DND-41 (cell line): Measurements from ENCODE around the gene ZFYVE1.

ENCODE experiments used
- ATAC-seq: fragments of 200-7000 bp; cut with Tn5 transposase; 3 replicates; pipeline ENCODE4 v1.9.1; 2021; ENCODE audit warnings: low read depth; ENCODE audit not compliant: insufficient read depth
- DNase-seq: peaks from one replicate; pipeline ENCODE4 v3.0.0-alpha.2; 2020
- H2AFZ ChIP-seq: 2 replicates; pipeline ENCODE4 v1.6.0; 2012; ENCODE audit warnings: low read depth, low read length
- H3K27ac ChIP-seq: 2 replicates; pipeline ENCODE4 v1.5.1; 2012; ENCODE audit warnings: low read length, inconsistent platforms
- H3K27me3 ChIP-seq: fragments of 200-600 bp; sonication (generic); 2 replicates; pipeline ENCODE4 v1.6.0; 2012; ENCODE audit warnings: low read length, mild to moderate bottlenecking, inconsistent platforms; ENCODE audit not compliant: insufficient read depth, poor library complexity
- H3K36me3 ChIP-seq: 2 replicates; pipeline ENCODE4 v1.5.1; 2012; ENCODE audit warnings: low read length, inconsistent platforms; ENCODE audit not compliant: insufficient read depth
- H3K4me1 ChIP-seq: 2 replicates; pipeline ENCODE4 v1.5.1; 2012; ENCODE audit warnings: mild to moderate bottlenecking, low read length; ENCODE audit not compliant: insufficient read depth
- H3K4me2 ChIP-seq: 2 replicates; pipeline ENCODE4 v1.6.0; 2012; ENCODE audit warnings: mild to moderate bottlenecking, moderate library complexity, low read length, inconsistent platforms; ENCODE audit not compliant: insufficient read depth
- H3K4me3 ChIP-seq, 2 experiments: fragments of 200-600 bp in 1 of 2; shearing (Covaris generic) in 1 of 2; 2 replicates each; pipeline ENCODE4 v1.5.1; 2012 to 2016; ENCODE audit warnings: inconsistent platforms in 2 of 2, low read length in 2 of 2, mild to moderate bottlenecking in 2 of 2, low read depth in 1 of 2, moderate library complexity in 1 of 2
- H3K79me2 ChIP-seq: 2 replicates; pipeline ENCODE4 v1.6.0; 2012; ENCODE audit warnings: low read length, inconsistent platforms; ENCODE audit not compliant: insufficient read depth
- H3K9ac ChIP-seq: 2 replicates; pipeline ENCODE4 v1.6.0; 2012; ENCODE audit warnings: low read depth, mild to moderate bottlenecking, inconsistent platforms, low read length, moderate library complexity
- H3K9me3 ChIP-seq: 2 replicates; pipeline ENCODE4 v1.5.1; 2012; ENCODE audit warnings: low read length, moderate library complexity, mild to moderate bottlenecking, inconsistent platforms; ENCODE audit not compliant: insufficient read depth, severe bottlenecking
- H4K20me1 ChIP-seq: 2 replicates; pipeline ENCODE4 v1.6.0; 2012; ENCODE audit warnings: low read length; ENCODE audit not compliant: insufficient read depth
- EZH2 ChIP-seq: IDR thresholded peaks from 3 replicates; pipeline ENCODE4 v1.6.1; 2012; ENCODE audit warnings: borderline replicate concordance, low read depth, mild to moderate bottlenecking, moderate library complexity, low read length, inconsistent platforms; ENCODE audit not compliant: severe bottlenecking
- TF ChIP-seq, protein P1 (sequence below): IDR thresholded peaks from 2 replicates; pipeline ENCODE4 v1.5.1; 2012; ENCODE audit warnings: borderline replicate concordance, low read length, moderate library complexity, mild to moderate bottlenecking; ENCODE audit not compliant: poor library complexity, severe bottlenecking; ENCODE audit errors: extremely low read depth

Gene ZFYVE1, protein sequence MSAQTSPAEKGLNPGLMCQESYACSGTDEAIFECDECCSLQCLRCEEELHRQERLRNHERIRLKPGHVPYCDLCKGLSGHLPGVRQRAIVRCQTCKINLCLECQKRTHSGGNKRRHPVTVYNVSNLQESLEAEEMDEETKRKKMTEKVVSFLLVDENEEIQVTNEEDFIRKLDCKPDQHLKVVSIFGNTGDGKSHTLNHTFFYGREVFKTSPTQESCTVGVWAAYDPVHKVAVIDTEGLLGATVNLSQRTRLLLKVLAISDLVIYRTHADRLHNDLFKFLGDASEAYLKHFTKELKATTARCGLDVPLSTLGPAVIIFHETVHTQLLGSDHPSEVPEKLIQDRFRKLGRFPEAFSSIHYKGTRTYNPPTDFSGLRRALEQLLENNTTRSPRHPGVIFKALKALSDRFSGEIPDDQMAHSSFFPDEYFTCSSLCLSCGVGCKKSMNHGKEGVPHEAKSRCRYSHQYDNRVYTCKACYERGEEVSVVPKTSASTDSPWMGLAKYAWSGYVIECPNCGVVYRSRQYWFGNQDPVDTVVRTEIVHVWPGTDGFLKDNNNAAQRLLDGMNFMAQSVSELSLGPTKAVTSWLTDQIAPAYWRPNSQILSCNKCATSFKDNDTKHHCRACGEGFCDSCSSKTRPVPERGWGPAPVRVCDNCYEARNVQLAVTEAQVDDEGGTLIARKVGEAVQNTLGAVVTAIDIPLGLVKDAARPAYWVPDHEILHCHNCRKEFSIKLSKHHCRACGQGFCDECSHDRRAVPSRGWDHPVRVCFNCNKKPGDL

GRCh38 chr14:73026845-73027542, at the start of gene ZFYVE1:
TSS of gene ZFYVE1 (minus strand) at chr14:73027106. CDS start at chr14:73024508, 2,598 bp downstream.
- Histone ChIP-seq H3K27me3 (no peaks in the 10 kb centered on the region), H4K20me1 (no peaks in the 10 kb centered on the region), H3K4me3 (peak within 1 kb of the TSS; percentile 92), H3K9me3 (no peaks in the 10 kb centered on the region), H3K79me2 (peaks cover 42% of the 10 kb centered on the region), H3K4me2 (peak within 1 kb of the TSS; percentile 84), H3K9ac (peak within 1 kb of the TSS; percentile 65), H3K36me3 (peaks cover 23% of the 10 kb centered on the region), H3K27ac (peak within 1 kb of the TSS; percentile 84), H2AFZ (peak within 1 kb of the TSS; percentile 95), H3K4me1 (peaks cover 43% of the 10 kb centered on the region)
- peak; percentile 97 for DNase-seq
- TF ChIP-seq EZH2 = no peak
- TF ChIP-seq, protein P1, sequence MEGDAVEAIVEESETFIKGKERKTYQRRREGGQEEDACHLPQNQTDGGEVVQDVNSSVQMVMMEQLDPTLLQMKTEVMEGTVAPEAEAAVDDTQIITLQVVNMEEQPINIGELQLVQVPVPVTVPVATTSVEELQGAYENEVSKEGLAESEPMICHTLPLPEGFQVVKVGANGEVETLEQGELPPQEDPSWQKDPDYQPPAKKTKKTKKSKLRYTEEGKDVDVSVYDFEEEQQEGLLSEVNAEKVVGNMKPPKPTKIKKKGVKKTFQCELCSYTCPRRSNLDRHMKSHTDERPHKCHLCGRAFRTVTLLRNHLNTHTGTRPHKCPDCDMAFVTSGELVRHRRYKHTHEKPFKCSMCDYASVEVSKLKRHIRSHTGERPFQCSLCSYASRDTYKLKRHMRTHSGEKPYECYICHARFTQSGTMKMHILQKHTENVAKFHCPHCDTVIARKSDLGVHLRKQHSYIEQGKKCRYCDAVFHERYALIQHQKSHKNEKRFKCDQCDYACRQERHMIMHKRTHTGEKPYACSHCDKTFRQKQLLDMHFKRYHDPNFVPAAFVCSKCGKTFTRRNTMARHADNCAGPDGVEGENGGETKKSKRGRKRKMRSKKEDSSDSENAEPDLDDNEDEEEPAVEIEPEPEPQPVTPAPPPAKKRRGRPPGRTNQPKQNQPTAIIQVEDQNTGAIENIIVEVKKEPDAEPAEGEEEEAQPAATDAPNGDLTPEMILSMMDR = no peak
- peak; percentile 99 for ATAC-seq

DNA sequence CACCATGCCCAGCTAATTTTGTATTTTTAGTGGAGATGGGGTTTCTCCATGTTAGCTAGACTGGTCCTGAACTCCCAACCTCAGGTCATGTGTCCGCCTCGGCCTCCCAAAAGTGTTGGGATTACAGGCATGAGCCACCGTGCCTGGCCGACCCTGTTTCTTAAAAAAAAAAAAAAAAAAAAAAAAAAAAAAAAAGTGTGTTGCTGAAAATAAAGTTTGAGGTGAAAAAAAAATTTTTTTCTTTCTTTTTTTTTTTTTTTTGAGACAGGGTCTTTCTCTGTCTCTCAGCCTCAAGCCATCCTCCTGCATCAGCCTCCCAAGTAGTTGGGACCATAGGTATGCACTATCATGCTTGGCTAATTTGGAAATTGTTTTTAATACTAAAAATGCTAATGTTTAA, 42.7 kb upstream of the ZFYVE1 start:
- Histone ChIP-seq H3K36me3 (peaks cover 77% of the 10 kb centered on the region), H3K4me3 (no peak overlapping the region), H3K27me3 (no peaks in the 10 kb centered on the region), H3K9me3 (no peaks in the 10 kb centered on the region), H4K20me1 (peaks cover 82% of the 10 kb centered on the region), H2AFZ (no peak overlapping the region), H3K9ac (no peak overlapping the region), H3K79me2 (peaks cover 98% of the 10 kb centered on the region), H3K4me2 (no peak overlapping the region), H3K27ac (no peak overlapping the region), H3K4me1 (no peaks in the 10 kb centered on the region; the same call in 1 of the 2 replicates)
- ATAC-seq (no peak; the same call in 2 of the 3 replicates), DNase-seq (no peak)
- TF ChIP-seq EZH2 = no peak
- TF ChIP-seq, protein P1 = no peak

DNA sequence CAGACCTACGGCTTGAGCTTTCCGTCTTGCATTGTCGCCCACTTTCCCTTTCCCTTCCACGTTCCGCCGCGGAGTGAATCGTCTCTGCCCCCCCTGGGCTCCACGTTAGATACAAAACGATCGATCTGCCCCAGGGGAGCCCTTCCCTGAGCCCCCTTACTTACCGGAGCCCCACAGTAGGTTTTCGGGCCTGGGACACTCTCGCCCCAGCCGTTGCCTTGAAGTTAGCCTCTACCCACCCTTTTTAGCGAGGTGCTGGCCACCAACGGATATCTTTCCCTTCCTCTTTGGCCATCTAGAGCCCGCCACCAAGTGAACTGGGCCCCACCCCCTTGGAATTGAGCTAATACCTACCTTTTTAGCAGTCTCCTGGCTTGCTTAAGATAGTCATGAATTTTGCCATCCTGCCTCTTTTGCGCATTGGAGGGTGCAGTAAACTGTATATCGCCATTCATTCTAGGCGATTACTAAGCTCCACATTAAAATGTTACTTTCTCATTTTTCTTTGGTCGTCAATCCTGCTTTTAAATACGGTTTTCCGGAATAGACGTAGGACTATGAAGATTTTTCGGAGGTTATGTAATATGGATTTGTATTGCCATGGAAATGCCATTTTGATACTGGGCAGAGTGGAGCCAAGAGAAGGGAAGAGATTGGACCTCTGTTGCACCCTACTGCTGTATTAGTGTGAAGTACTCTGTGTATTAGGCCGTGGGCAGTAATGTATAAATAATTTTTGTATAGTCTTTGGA, 32.2 kb upstream of the ZFYVE1 start:
- peak overlapping the region; percentile 92 for H3K27ac ChIP-seq
- H3K4me2 ChIP-seq = peak overlapping the region; percentile 78
- H3K79me2 ChIP-seq = peaks cover 62% of the 10 kb centered on the region
- H3K36me3 ChIP-seq = peaks cover 32% of the 10 kb centered on the region
- H2AFZ ChIP-seq = peak overlapping the region; percentile 92
- H3K4me1 ChIP-seq = peaks cover 36% of the 10 kb centered on the region
- H3K9ac ChIP-seq = peak overlapping the region; percentile 79
- H3K9me3 ChIP-seq = no peaks in the 10 kb centered on the region
- TF ChIP-seq, protein P1 = no peak
- no peak for TF ChIP-seq EZH2
- peak overlapping the region; percentile 67 to 68 for H3K4me3 ChIP-seq
- DNase-seq (no peak), ATAC-seq (0 out of 3 replicates have a peak, but pooled peaks have one; percentile 4)
- peaks cover 42% of the 10 kb centered on the region for H4K20me1 ChIP-seq
- no peaks in the 10 kb centered on the region for H3K27me3 ChIP-seq
